ENCODE measurements around the gene KIF26A.

GRCh38 chr14:104149617-104150135 lies 11.3 kb downstream of the KIF26A start:
- TF ChIP-seq POLR2A (IDR thresholded peaks at IDR 0.05; ENCODE audit: low read length) (no peak), GATA1 (IDR thresholded peaks at IDR 0.05; ENCODE audit: low read depth, low read length) (no peak)
